Activated CD4-positive, alpha-beta T cell treated with anti-CD3 and anti-CD28 coated beads, Interleukin-2, amount 50 U/mL, for 4 hours (primary cell): Measurements from ENCODE around the gene SART3.
A peak's percentile ranks its signal among the peaks of the same experiment; 100 is the strongest.

Experiments used
- DNase-seq, 2 experiments: peaks; one replicate each; pipeline ENCODE4 v3.0.0-alpha.2; 2020

Gene SART3, protein sequence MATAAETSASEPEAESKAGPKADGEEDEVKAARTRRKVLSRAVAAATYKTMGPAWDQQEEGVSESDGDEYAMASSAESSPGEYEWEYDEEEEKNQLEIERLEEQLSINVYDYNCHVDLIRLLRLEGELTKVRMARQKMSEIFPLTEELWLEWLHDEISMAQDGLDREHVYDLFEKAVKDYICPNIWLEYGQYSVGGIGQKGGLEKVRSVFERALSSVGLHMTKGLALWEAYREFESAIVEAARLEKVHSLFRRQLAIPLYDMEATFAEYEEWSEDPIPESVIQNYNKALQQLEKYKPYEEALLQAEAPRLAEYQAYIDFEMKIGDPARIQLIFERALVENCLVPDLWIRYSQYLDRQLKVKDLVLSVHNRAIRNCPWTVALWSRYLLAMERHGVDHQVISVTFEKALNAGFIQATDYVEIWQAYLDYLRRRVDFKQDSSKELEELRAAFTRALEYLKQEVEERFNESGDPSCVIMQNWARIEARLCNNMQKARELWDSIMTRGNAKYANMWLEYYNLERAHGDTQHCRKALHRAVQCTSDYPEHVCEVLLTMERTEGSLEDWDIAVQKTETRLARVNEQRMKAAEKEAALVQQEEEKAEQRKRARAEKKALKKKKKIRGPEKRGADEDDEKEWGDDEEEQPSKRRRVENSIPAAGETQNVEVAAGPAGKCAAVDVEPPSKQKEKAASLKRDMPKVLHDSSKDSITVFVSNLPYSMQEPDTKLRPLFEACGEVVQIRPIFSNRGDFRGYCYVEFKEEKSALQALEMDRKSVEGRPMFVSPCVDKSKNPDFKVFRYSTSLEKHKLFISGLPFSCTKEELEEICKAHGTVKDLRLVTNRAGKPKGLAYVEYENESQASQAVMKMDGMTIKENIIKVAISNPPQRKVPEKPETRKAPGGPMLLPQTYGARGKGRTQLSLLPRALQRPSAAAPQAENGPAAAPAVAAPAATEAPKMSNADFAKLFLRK

DNA sequence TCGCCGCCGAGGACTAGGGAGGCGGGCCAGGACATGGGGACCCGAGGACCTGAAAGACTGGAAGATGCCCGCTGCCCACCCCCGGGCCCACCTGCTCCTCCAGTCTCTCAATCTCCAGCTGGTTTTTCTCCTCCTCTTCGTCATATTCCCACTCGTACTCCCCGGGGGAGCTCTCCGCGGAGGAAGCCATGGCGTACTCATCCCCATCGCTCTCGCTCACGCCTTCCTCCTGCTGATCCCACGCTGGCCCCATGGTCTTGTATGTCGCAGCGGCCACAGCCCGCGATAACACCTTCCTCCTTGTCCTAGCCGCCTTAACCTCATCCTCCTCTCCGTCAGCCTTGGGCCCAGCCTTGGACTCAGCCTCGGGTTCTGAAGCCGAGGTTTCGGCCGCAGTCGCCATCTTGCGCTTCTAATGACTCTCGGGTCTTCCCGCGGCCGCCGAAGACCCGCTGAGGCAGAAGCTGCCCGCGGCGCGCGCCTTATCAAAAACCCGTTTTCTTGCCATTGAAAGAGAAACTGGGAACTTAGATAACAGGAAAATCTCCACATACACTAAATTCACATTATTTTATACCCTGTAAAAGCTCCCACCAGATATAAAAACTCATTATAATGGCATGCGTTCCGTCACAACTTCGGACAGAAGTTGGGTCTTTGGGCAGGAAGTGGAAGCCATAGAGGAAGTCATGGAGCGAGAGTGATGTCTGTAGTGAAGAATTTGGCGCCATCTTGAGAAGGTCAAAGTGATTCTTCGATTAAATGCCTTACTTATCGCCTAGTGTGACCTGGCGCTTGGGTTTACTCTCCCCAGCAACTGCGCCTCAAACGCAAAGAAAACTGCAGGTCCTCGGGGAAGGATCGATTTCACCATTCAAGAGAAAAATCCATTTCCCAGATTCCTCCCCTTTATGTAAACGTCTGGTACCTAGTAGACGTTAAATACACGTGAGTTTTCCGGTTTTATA is at the start of gene SART3:
Gene SART3 (minus strand): TSS at position 422 of the 968 bp plus-strand sequence. CDS start 19 bp downstream, at position 403.
- DNase-seq: peak; percentile 76 to 77

DNA sequence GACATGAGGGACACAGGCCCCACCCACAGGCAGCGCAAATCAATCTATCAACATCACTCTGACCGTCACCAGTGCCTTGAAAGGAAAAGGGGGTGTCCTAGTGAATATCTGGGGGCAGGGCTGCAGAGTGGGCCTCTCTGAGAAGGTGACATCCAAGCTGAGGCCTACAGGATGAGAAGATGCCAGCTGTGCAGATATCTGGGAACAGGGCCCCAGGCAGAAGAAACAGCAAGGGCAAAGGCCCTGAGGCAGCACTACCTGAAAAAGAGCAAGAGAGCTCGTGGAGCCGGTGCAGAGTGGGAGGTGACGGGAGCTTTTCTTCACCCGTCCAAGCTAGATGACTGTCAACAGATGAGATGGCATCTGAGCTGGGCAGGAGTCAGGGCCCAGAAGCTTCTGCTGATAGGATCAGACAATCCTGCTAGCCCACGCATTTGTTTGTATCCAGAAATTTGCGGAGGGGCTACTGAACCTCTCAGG is 49.4 kb upstream of the SART3 start:
- DNase-seq: no peak

DNA sequence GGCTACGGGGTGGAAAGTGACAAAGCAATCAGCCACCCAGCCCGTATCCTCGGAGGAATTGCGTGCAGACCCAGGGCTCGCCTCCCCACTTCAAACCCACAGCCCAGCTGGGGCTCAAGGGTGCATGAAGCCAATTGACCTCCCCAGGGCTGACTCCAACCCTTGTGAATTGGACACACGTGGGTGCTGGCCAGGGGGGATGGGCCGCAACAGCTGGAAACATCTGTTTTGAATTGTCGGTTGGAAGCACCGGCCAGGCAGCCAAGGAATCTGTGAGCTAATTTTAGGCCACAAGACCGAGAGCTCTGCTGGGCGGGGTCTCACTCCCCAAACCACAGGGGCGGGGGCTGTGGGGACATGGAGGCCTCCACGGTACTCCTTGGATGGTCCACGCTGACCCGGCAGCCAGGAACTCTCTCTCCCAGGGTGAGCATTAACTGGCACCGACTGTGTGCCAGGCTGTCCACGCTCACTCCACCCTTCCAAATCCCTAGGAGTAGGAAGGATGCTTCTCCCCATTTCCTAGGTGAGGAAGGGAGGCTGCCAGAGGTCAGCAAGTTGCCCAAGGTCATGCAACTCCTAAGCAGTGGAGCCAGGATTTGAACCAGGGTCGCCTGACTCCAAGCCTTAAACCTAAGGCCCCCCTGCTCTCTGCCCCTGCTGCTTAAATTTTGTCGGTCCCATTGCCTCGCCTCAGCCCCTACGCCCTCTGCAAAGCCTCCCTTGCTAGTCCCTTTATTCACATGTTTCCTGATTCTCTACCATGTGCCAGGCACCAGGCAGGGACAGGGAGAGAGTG is 48.8 kb upstream of the SART3 start:
- no peak for DNase-seq

DNA sequence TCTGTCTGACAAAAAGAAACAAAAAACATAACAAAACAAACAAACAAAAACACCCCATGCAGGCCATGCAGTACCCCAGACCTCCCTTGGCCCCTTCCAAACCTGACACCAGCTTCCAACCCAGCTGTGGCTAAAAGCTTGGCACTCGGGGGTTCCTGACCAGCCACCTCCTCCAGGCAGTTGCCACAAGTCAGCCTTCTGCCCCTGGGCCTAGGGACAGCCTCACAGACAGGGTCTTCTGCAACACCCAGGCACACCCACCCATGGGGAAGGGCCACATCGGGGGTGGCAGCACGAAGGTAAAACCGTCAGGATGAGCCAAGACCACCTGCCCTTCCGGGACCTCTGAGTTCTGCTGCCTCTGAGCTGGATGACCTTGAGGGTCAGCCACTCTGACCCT is 47.6 kb upstream of the SART3 start:
- DNase-seq: no peak

DNA sequence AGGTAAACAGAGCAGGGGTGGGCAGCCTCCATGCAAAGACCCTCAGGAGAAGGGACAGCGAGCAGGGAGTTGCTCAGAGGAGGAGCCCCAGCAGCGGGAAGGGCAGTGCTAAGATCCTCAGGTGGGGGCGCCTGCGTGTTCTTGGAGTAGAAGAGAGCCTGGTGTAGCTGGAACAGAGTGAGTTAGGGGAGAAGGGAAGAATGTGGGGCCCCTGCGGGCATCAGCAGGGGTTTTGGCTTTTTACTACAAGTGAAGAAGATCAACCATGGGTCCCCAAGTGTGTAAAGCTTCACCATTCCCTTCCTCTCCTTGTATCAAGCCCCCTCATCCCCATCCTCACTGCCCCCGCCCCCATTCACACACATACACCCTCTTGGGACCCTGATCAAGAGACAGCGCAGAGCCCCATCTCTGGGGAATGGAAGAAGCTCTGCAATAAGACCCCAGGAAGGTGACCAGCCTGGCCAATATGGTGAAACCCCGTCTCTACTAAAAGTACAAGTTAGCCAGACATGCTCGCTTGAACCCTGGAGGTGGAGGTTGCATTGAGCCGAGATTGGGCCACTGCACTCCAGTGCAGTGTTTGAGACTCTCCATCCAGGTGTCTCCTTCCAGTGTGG is 47.1 kb upstream of the SART3 start:
- no peak for DNase-seq

DNA sequence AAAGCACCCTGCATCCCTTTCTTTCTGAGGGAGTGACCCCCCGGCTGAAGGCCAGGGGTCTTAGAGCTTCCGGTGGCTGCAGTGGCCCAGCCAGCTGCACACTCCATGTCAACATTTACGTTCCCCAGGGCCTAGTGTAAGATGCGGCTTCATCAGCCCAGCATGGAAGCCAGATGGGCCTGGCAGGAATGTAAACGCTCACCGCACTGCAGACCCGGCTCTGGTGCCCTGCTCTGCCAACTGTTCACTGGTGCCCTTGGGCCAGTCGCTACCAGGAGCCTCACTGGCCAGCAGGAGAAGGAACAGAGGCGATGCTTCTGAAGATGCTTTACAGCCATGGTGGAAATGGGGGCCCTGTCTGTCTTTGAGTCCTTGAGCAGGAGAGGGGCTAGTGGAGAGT is 45.5 kb upstream of the SART3 start:
- DNase-seq: no peak

DNA sequence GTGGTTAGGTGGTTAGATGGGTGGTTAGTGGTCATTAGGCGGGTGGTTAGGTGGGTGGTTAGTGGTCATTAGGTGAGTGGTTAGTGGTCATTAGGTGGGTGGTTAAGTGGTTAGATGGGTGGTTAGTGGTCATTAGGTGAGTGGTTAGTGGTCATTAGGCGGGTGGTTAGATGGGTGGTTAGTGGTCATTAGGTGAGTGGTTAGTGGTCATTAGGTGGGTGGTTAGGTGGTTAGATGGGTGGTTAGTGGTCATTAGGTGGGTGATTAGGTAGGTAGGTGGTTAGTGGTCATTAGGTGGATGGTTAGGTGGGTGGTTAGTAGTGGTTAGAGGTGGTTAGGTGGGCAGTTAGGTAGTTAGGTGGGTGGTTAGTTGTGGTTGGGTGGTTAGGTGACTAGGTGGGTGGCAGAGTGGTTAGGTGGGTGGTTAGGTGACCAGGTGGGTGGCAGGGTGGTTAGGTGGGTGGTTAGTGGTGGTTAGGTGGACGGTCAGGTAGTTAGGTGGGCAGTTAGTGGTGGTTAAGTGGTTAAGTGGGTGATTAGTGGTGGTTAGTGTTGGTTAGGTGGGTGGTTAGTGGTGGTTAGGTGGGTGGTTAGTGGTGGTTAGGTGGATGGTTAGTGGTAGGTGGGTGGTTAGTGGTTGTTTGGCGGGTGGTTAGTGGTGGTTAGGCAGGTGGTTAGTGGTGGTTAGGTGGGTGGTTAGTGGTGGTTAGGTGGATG is 44.9 kb upstream of the SART3 start:
- DNase-seq: no peak

DNA sequence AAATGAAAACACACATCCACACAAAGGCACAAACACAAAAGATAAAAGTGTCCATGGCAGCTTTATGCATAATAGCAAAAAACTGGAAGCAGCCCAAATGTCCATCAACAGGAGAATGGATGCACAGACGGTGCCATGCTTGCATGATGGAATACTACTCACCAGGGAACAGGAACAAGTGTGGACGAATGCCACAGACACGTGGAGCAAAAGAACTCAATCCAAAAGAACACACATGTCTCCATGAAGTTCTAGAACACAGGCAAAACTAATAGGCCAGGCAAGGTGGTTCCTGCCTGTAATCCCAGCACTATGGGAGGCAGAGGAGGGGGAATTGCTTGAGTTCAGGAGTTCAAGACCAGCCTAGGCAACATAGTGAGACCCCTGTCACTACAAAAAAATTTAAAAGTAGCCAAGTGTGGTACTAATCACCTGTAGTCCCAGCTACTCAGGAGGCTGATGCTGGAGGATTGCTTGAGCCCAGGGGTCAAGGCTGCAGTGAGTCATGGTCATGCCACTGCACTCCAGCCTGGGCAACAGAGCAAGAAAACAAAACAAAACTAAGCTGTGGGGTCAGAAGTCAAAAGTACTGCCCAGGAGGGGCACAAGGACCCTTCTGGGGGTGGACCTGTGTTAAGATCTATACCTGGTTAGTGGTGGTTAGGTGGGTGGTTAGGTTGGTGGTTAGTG is 44.2 kb upstream of the SART3 start:
- no peak for DNase-seq

DNA sequence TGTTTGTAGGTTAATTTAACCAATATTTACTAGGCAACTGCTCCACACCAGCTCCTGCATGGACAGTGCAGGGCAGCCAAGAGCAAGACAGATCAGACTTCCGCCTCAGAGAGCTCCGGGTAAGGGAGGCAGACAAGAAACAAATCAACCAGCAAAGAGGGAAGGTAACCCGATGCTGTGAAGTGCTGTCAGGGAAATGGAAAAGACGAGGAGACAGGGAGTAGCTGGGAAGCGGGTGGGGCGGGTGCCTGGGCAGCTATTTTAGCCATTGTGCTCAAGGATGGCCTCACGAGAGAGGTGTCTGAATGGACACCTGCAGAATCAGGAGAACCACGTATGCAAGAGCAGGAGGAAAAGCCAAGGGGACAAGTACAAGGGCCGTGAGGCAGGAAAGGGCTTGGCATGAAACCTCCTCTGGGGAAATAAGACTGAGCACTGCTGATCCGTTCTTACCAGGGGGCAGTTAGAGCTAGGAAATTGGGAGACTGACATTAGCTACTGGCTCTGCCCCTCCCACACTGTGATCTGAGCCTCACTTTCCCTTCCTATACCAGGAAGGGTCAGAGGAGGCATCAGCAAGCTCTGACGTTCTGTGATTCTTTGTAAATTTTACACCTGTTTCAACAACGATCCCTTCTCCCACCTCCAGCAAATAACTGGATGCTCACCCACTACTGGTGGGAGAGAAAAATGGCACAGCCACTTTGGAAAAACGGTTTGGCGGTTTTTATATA is 43.4 kb upstream of the SART3 start:
- DNase-seq: no peak

DNA sequence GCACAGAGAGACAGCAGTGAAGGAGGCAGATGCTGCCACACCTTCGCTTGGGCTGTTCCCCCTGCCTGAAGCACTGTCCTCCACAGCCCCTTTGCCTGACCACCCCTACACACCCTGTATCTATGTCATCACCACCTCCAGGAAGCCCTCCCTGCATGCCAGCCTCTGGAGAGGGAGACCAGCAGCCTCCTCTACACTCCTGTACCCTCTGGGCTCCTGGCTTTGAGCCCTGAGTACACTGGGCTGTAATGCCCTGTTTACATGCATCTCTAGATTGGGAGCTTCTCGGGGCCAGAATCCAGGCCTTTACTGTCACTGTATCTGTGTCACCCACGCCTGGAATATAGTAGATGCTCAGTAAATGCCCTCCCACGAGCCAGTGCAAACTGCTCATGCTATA is 42.8 kb upstream of the SART3 start:
- DNase-seq: no peak

DNA sequence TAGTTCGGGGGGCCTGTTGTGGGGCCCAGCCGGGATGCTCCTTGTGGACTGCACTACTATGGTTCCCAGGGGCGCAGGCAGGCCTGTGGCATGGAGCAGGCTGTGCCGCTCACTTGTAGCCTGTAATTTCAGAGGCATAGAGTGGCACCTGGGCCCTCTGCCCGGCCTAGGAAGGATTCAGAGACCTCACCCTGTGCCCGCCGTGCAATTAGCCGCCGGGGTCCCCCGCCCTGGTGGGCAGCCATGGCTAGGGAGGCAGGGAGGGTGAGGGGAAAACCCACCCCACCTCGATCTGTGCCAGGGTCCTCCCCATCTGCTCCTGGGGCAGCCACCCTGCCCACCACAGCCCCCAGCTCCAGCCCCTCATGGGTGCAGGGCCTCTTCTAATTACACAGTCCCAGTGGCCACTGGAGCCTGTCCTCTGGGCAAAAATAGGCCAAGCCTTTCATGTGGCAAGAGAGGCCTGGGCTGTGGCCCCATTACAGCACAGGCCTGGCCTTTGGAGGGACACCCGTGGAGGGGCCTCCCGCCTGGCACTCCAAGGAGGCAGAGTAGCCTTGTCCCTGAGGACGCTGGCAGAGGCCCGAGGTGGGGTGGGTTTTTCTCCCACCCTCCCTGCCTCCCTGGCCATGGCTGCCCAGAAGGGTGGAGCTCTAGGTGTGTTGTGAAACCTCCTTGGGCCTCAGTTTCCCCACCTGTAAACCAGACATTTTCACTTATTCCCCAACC is 42.2 kb upstream of the SART3 start:
- no peak for DNase-seq

DNA sequence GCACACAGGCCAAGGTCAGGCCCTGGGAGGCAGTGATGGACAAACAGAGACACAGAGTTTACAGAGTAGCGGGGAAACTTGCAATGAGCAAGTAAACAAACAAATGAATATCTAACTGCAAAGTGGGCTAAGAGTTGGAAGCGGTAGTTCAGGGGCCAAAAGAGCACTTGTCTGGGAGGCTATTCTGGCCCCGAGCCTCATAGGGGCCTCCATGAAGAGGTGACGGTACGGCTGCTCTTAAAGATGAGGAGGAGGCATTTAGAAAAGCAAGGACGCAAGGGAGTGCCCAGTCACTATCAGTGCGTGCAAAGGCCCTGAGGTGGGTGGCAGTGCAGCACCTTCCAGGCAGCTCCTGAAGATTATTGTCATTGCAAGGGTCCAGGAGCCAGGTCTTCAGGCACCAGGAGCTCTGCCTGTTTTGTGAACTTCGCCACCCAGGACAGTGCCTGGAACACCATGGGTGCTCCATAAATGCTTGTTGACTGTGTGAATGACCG is 41.3 kb upstream of the SART3 start:
- no peak for DNase-seq

DNA sequence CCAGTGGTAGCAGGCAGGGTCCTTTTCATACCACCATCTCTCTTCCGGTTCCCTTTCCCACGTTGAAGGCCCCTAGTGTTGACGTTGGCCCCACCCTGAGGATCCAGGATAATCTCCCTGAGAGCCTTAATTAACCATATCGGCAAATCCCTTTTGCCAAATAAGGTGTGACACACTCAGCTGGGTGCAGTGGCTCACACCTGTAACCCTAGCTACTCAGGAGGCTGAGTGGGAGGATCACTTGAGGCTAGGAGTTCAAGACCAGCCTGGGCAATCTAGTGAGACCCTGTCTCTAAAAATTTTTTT is 39.7 kb upstream of the SART3 start:
- DNase-seq: no peak

DNA sequence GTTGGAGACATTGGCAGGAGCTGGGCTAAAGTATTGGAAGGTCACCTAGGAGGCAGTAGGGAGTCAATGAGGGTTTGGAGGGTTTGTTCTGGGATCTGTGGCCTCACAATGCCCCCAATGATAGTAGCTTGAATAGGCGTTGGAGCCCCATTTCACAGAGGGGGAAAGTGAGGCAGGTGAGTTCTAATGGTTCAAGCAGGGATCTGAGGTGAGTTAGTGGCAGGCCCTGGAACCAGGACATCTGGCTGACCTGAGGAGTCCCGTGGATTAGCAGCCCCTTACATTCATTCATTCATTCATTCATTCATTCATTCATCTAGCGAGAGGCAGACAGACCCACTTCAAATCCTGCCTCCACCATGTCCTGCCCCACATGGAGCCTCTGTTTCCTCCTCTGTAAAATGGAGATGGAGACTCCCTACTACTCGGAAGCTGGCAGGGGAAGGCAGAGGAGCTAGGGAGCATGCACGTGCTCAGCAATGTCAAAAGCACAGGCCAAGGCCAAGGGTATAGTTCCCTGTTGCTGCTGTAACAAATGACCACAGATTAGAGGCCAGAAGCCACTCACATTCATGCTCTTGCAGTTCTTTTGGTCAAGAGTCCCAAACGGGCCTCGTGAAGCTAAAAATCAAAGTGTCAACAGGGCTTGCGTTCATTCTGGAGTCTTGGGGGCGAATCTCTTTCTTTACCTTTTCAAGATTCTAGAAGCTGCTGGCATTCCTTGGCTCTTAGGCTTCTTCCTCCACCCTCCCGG is 39.2 kb upstream of the SART3 start:
- DNase-seq: no peak

DNA sequence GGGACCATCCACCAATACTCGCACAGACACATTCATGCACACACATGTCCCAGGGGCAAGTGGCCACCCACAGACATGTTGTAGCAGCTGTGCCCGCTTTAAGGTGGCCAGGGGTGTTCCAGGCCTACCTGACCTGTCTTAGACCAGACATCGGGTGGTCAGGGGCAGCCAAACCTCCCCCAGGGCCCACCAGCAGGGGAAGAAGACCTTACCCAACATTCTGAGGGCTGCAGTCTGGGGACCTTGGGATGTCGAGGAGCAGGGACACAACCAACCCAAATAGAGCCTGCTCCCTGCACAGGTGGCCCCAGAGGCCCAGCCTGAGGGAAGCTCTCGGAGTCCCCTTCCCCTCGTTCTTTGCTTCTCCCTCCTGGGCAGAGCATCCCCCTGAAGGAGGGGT is 38.6 kb upstream of the SART3 start:
- DNase-seq: no peak

DNA sequence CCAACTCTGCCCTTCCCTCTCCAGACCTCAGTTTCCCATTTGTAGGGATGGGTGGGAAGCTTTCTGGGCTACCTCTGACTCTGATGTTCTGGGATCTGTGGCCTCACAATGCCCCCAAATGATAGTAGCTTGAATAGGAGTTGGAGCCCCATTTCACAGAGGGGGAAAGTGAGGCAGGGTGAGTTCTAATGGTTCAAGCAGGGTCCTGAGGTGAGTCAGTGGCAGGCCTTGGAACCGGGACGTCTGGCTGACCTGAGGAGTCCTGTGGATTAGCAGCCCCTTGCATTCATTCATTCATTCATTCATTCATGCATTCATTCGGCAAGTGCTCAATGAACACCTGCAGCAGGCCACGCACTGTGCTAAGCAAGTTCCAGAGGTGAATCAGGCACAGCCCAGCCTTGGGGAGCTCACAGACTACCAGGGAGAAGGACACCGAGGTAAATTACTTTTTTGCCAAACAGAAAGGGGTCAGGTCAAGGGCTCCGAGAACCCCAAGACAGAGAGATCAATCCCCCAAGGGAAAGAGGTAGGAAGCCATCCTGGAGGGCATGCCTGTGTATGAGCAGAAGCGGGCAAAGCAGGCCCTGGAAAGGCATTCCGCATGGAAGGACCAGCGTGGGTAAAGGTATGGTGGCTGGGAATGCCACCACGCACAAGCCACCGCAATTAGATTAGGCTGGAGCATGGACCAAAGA is 37.7 kb upstream of the SART3 start:
- DNase-seq: no peak
